H9 (cell line): Measurements from ENCODE around the gene PEX12. TPM values are rescaled to one million over a fixed set of nuclear protein-coding genes. Genes with fewer than 3 reads are reported as not detected.
A peak's percentile ranks its signal among the peaks of the same experiment; 100 is the strongest.

ENCODE experiments used
- DNase-seq: peaks from one replicate; pipeline ENCODE4 v3.0.0-alpha.2; 2017
- H2AFZ ChIP-seq: one replicate; pipeline ENCODE4 v1.6.1; 2013; ENCODE audit warnings: mild to moderate bottlenecking, low read length, control low read depth, moderate library complexity
- H2AK5ac ChIP-seq: 2 replicates; pipeline ENCODE4 v1.6.1; 2013; ENCODE audit warnings: low read length, control low read depth, mixed read lengths; ENCODE audit not compliant: insufficient read length
- H2BK120ac ChIP-seq: one replicate; pipeline ENCODE4 v1.6.1; 2013; ENCODE audit warnings: low read depth, mild to moderate bottlenecking, low read length, control low read depth, inconsistent platforms; ENCODE audit not compliant: poor library complexity, severe bottlenecking
- H2BK12ac ChIP-seq: 2 replicates; pipeline ENCODE4 v1.6.1; 2013; ENCODE audit warnings: low read length, control low read depth, mixed read lengths, low read depth; ENCODE audit not compliant: insufficient read length
- H2BK15ac ChIP-seq: 2 replicates; pipeline ENCODE4 v1.6.1; 2013; ENCODE audit warnings: low read depth, low read length, control low read depth
- H2BK20ac ChIP-seq: one replicate; pipeline ENCODE4 v1.6.1; 2013; ENCODE audit warnings: low read depth, mild to moderate bottlenecking, low read length, control low read depth, inconsistent platforms; ENCODE audit not compliant: poor library complexity, severe bottlenecking
- H2BK5ac ChIP-seq: 2 replicates; pipeline ENCODE4 v1.6.1; 2013; ENCODE audit warnings: low read length, control low read depth, mixed read lengths; ENCODE audit not compliant: insufficient read length
- H3K14ac ChIP-seq: 2 replicates; pipeline ENCODE4 v1.6.1; 2013; ENCODE audit warnings: low read length, control low read depth; ENCODE audit not compliant: insufficient read depth
- H3K18ac ChIP-seq: 2 replicates; pipeline ENCODE4 v1.6.1; 2013; ENCODE audit warnings: low read depth, mild to moderate bottlenecking, mixed read lengths, low read length, control low read depth; ENCODE audit not compliant: insufficient read length
- H3K23ac ChIP-seq: 2 replicates; pipeline ENCODE4 v1.6.1; 2013; ENCODE audit warnings: low read length, control low read depth, mixed read lengths, low read depth; ENCODE audit not compliant: insufficient read length
- H3K23me2 ChIP-seq: 2 replicates; pipeline ENCODE4 v1.6.1; 2013; ENCODE audit warnings: low read depth, mild to moderate bottlenecking, mixed read lengths, low read length, control low read depth; ENCODE audit not compliant: insufficient read length, poor library complexity, severe bottlenecking
- H3K27ac ChIP-seq: 2 replicates; pipeline ENCODE4 v1.5.1; 2013; ENCODE audit warnings: low read length, control low read depth, mixed read lengths, low read depth; ENCODE audit not compliant: insufficient read length
- H3K27me3 ChIP-seq: 2 replicates; pipeline ENCODE4 v1.6.1; 2013; ENCODE audit warnings: low read length, control low read depth, inconsistent platforms; ENCODE audit not compliant: insufficient read depth
- H3K4ac ChIP-seq: 2 replicates; pipeline ENCODE4 v1.6.1; 2013; ENCODE audit warnings: low read depth, mild to moderate bottlenecking, control low read depth, inconsistent platforms, low read length, moderate library complexity
- H3K4me1 ChIP-seq: 2 replicates; pipeline ENCODE4 v1.6.1; 2013; ENCODE audit warnings: low read length, control low read depth, inconsistent platforms; ENCODE audit not compliant: insufficient read depth
- H3K4me2 ChIP-seq: 2 replicates; pipeline ENCODE4 v1.6.1; 2013; ENCODE audit warnings: low read length, control low read depth, mixed read lengths; ENCODE audit not compliant: insufficient read length, insufficient read depth
- H3K56ac ChIP-seq: 2 replicates; pipeline ENCODE4 v1.6.1; 2013; ENCODE audit warnings: low read depth, mild to moderate bottlenecking, mixed read lengths, low read length, control low read depth; ENCODE audit not compliant: insufficient read length
- H3K79me1 ChIP-seq: 2 replicates; pipeline ENCODE4 v1.6.1; 2013; ENCODE audit warnings: low read depth, mild to moderate bottlenecking, moderate library complexity, low read length, control low read depth, inconsistent platforms; ENCODE audit not compliant: insufficient read depth, poor library complexity, severe bottlenecking
- H3K79me2 ChIP-seq: 2 replicates; pipeline ENCODE4 v1.6.1; 2013; ENCODE audit warnings: low read length, control low read depth, inconsistent platforms; ENCODE audit not compliant: insufficient read depth
- H3K9ac ChIP-seq: 2 replicates; pipeline ENCODE4 v1.6.1; 2013; ENCODE audit warnings: low read length, control low read depth, mixed read lengths; ENCODE audit not compliant: insufficient read length; ENCODE audit errors: extremely low read depth
- H3K9me3 ChIP-seq: one replicate; pipeline ENCODE4 v1.6.1; 2013; ENCODE audit warnings: low read depth, low read length, inconsistent platforms; ENCODE audit not compliant: control insufficient read depth
- H3T11ph ChIP-seq: one replicate; pipeline ENCODE4 v1.6.1; 2013; ENCODE audit warnings: mild to moderate bottlenecking, low read length, control low read depth, inconsistent platforms
- H4K20me1 ChIP-seq: one replicate; pipeline ENCODE4 v1.6.1; 2013; ENCODE audit not compliant: control insufficient read depth, insufficient read length, insufficient read depth
- H4K5ac ChIP-seq: 2 replicates; pipeline ENCODE4 v1.6.1; 2013; ENCODE audit warnings: low read depth, mild to moderate bottlenecking, mixed read lengths, low read length, control low read depth; ENCODE audit not compliant: insufficient read length
- H4K8ac ChIP-seq: replicated peaks from 2 replicates; pipeline ENCODE4 v1.6.1; 2013; ENCODE audit warnings: low read length, control low read depth, mixed read lengths, low read depth; ENCODE audit not compliant: insufficient read length
- H4K91ac ChIP-seq: 2 replicates; pipeline ENCODE4 v1.6.1; 2013; ENCODE audit warnings: low read depth, mild to moderate bottlenecking, moderate library complexity, mixed read lengths, low read length, control low read depth; ENCODE audit not compliant: insufficient read length
- H3K27ac Mint-ChIP-seq, 3 experiments: 2 replicates in 2 of 3; 3 replicates in 1 of 3; pipeline ENCODE4 v1.8.0; 2020 to 2021; ENCODE audit warnings: mixed read lengths in 3 of 3, mild to moderate bottlenecking in 1 of 3, moderate library complexity in 1 of 3
- H3K27me3 Mint-ChIP-seq: 2 replicates; pipeline ENCODE4 v1.8.0; 2021; ENCODE audit warnings: low read depth, mild to moderate bottlenecking, moderate library complexity, mixed read lengths
- H3K36me3 Mint-ChIP-seq, 3 experiments: 2 replicates in 2 of 3; 3 replicates in 1 of 3; pipeline ENCODE4 v1.8.0; 2020 to 2021; ENCODE audit warnings: low read depth in 3 of 3, mixed read lengths in 3 of 3; ENCODE audit not compliant: insufficient read depth in 1 of 3
- H3K4me1 Mint-ChIP-seq, 2 experiments: 2 replicates each; pipeline ENCODE4 v1.8.0; 2020; ENCODE audit warnings: mixed read lengths in 2 of 2
- H3K4me3 Mint-ChIP-seq, 2 experiments: 2 replicates in 1 of 2; 3 replicates in 1 of 2; pipeline ENCODE4 v1.8.0; 2020 to 2021; ENCODE audit warnings: mild to moderate bottlenecking in 2 of 2, mixed read lengths in 2 of 2, moderate library complexity in 1 of 2
- H3K9me3 Mint-ChIP-seq, 2 experiments: 2 replicates in 1 of 2; 3 replicates in 1 of 2; pipeline ENCODE4 v1.8.0; 2020; ENCODE audit warnings: mild to moderate bottlenecking in 2 of 2, mixed read lengths in 2 of 2, moderate library complexity in 1 of 2
- CTCF ChIP-seq: fragments of 200-600 bp; sonication (generic); conservative IDR thresholded peaks from 3 replicates; pipeline ENCODE4 v1.8.0; 2021; ENCODE audit warnings: antibody characterized with exemption, mild to moderate bottlenecking
- WGBS: extraction: QIAGEN DNeasy Blood & Tissue Kit; methylation state at CpG from one replicate; pipeline ENCODE4 v1.1.7; 2013; ENCODE audit warnings: missing lambda C conversion rate, low lambda C conversion rate, mixed read lengths; ENCODE audit not compliant: insufficient read length; ENCODE audit errors: extremely low coverage; 5-methylcytosine and 5-hydroxymethylcytosine counted together
- total RNA-seq: library from RNA; stranded (reverse); gene quantifications from 2 replicates; pipeline ENCODE4 v1.2.1, GENCODE V29; 2021

The PEX12 gene
- total RNA-seq, 1 experiment from 2014 or later: 5.4 TPM

- Histone ChIP-seq H3K4me2 (peak overlapping the region; percentile 79), H2BK12ac (no peak overlapping the region), H3K56ac (no peak overlapping the region), H2AFZ (no peak overlapping the region), H3K9ac (peak overlapping the region; percentile 83), H3T11ph (no peak overlapping the region), H2BK5ac (no peak overlapping the region), H4K91ac (no peak overlapping the region), H3K79me2 (peaks cover 8% of the 10 kb centered on the region; the same call in 1 of the 2 replicates), H3K27ac (no peak overlapping the region), H3K23me2 (no peaks in the 10 kb centered on the region), H3K18ac (no peak overlapping the region), H3K23ac (no peak overlapping the region), H2AK5ac (no peak overlapping the region), H2BK15ac (no peak overlapping the region), H3K14ac (no peak overlapping the region), H4K5ac (no peak overlapping the region), H3K4me1 (no peaks in the 10 kb centered on the region; the same call in 1 of the 2 replicates), H2BK20ac (no peak overlapping the region), H4K8ac (no peak overlapping the region), H2BK120ac (no peak overlapping the region), H4K20me1 (no peaks in the 10 kb centered on the region), H3K27me3 (no peaks in the 10 kb centered on the region), H3K4ac (no peak overlapping the region), H3K9me3 (no peaks in the 10 kb centered on the region), H3K79me1 (peaks cover 7% of the 10 kb centered on the region)
- WGBS: no CpG with 5 or more reads among the region's 12 CpGs
- Mint-ChIP-seq H3K27me3 (peaks cover 3% of the 10 kb centered on the region), H3K9me3 (no peaks in the 10 kb centered on the region), H3K4me1 (peaks cover 20% of the 10 kb centered on the region in 2 experiments), H3K36me3 (peaks cover 0 to 1% (median 0%) of the 10 kb centered on the region in 3 experiments; a peak in 1 of 7 replicates), H3K27ac (peak overlapping the region; percentile 57 to 99 (median 99); a peak in 4 of 7 replicates), H3K4me3 (peak overlapping the region; percentile 94 to 99)
- TF ChIP-seq CTCF: no peak
- DNase-seq: no peak
Measured at GRCh38 chr17:35588196-35588920, 10.0 kb upstream of the PEX12 start.
